Lung microvascular endothelial cell (primary cell): ENCODE results near the gene DMXL1. TPM values are rescaled to one million over a fixed set of nuclear protein-coding genes. Genes with fewer than 3 reads are reported as not detected.

Experiments used
- DNase-seq, 2 donors: peaks; one replicate each; pipeline versions ENCODE4 v3.0.0 to v3.0.0-alpha.2; 2010; ENCODE audit warnings: low read depth in 2 of 2
- total RNA-seq: library from RNA; depleted of rRNA; stranded (reverse); fragments of >200 nt; gene quantifications from 2 replicates; pipeline ENCODE4 v1.2.1, GENCODE V29; 2014

DMXL1 gene
- total RNA-seq, 1 donor from 2014 or later = 21.8 TPM

DNA sequence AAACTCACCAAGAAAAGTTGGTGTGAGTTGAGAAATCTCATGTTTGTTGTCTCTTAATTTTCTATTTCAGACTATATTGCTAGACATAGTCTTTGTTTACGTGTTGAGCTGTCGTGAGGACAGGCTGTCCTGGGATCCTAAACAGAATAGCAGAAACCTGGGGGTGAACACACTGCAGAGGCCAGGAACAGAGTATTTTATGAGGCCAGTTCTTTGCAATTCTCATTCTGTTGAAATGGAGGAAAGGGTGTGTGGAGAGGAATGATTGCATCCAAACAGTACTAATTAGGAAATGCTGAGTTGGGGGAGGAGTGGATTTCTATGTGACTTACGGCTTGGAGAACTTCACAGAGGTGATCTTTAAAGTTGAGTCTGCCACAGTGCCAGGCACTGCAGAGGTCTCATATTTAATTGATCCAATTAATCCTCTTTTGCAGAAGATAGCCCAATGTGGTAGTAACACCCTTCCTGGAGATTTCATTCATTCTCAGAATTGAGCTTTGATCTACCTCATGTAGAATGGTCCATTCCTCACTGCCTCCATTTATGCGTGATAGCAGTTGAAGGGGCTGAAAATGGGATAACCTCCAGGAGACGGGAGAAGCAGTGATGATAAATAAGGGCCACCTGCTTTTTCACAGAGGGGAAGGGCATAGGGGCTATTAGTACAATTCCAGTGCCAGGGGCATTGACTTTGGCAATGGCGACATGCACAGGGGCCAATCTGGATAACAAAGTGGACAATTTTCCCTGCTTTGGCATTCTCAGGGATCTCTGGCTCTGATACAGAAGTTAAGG, 200.3 kb downstream of the DMXL1 start:
- DNase-seq = no peak

DNA sequence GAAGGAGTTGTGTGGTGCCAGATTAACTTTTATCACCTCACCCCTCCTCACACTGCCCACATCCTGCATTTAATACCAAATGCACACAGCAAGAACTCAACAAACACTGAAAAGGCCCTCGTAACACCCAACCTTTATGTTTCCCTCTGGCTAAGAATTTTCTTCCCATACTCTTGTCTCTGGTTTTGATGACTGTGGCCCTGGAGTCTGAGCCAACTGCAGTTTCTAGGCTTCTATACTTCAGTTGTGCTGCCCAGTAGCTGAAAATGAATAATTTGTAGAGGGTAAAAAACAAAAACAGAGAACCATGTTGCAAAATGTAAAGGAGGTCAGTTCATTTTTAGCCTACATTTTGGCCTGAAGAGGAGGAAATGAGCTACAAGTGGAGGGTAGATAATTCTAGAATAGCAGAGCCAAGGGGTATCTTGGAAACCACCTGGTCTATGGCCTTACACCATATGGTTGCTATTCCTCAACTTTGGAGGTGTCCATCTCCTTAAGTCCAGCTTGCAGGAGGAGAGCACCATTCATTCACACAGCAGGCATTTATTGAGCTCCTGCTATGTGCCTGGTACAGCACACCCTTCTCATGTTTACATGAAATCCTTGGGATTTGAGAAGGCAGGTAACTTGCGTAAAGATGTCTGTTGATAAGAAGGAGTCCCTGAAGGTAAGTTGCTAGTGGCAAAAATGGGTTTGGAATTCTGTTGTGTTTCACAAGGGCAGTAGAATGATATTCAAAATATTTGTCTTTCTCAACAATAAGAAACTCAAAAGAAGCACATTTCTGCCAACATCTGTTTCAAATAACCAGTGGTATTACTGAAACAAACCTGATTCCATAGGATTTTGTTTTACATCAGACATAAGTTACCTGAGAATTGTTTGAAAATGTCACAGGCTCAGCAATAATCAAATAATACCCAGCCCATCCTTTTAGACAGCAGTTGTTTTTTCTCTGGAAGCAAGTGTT, 201.2 kb downstream of the DMXL1 start:
- no peak for DNase-seq

DNA sequence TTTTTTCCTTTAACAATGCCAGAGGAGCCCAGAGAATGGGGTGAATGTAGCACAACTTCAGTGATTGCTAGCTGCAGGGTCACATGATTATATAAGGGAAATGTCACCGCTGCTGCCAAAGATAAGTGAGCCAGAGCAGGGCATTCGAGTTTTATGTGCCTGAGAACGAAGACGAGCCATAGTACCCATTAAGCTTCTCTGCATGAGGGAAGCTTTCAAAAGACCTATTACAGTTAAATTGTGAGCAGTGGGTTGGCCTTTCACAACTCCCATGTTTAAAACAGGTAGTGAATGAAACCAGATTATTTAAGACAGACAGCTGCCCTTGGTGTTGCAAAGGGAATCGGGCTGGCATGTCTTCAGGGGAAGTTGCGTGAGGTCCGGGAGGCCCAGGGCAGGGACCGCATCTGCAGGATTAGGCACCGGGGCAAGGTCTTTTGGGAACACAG, 202.5 kb downstream of the DMXL1 start:
- DNase-seq = peak in 1 of 2 donors; percentile 56

DNA sequence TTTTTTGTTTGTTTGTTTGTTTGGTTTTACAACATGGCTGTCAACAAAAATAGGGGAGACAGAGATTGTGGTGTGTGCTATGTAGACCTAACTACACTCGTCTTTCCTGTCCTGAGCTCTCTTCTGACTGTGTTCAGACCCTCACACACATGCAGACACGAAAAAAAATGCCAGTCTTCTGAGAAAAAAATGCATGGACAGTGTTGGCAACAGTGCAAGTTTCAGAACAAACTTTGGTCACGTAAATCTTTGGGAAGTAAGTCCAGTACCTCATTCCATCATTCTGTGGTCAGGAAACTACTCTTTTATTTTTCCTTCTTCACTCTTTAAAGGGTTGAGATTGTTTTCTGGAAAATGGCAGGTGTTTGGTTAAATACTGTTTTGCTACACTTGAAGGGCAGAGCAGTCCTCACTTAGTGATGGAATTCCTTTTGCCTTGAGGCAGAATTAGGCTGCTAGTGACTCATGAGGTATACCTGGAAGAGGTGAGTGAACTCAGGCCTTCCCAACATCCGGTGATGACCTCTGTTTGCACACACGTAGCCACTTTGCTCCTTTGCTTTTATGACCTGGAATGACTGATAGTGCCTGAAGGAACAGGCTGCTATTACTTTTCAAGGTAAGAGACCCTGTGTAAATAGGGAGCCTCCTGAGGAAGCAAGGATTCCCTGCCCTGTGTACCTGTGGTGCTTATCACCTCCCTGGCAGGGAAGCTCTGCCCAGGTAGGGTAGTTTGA, 203.3 kb downstream of the DMXL1 start:
- no peak for DNase-seq

DNA sequence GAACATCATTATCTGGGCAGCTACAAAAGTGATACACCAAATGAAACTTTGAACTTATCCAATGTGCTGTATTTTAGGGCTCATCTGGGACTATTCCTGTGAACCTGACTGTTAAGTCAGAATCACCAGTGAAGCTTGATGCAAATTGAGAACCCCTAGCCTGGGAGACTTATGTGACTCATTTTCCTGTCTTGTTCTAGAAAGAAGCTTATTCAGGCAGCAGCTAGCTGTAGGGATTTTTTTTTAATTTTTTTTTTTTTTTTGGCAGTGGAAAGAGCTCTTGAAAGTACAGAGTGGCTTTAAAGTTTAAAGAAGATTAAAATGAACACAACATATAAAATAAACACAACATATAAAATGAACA, 203.9 kb downstream of the DMXL1 start:
- peak in 1 of 2 donors; percentile 86 for DNase-seq

DNA sequence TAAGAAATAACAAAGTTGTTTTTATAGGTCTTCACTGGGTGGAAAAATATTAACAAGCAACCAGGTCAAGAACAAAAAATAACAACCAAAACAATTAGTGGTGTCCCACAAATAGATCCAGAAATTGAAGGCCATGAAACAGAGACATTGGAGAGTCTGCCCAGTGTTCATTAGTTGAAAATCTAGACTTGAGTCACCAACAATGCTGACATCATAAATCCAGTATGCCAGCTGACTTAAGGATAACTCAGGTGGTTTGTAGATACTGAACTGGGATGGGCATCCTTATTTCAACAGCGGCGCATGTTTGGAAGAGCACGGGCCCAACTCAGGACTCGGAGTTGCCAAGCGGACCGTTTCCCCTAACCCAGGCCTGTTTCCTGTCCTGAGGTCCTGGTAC, 204.3 kb downstream of the DMXL1 start:
- DNase-seq = peak in 1 of 2 donors; percentile 42

DNA sequence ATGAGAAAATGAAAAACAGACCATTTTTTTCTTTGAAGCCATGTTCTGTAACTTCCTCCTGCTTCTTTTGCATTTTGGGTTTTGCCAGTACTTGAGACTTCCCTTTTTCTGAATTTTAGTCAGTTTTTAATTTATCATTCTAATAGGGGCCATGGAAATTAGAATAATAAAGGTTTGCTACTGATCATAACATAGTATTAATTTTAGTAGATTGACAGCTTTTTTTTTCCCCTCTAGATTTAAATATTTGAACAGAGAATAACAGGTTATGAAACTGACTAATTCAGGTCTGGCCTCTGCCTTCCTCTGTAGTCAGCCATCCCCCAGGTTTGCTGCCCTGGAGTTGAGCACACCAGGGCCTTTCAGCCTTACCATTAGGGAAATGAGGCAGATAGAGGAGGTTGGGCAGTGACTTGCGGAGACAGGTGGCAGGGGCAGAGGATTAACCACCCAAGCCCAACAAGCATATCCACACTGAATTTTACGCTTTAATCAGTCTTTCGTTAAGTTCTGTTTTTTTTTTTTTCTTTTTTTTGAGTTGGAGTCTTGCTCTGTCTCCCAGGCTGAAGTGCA, 204.8 kb downstream of the DMXL1 start:
- DNase-seq = no peak

DNA sequence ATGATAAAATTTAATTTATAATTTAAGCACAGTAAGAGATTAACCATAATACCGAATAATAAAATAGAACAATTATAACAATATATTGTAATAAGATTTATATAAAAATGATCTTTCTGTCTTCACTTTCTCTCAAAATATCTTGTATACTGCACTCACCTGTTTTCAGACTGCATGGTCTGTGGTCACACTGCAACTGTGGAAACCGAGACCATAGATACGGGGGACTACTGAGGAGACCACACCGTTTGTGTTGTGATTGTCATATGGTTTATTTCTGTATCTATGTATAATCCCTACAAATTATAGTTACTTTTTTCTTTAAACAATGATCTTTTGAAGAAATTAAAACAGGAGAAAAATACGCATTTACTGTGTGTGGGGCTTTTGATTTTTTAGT, 206.1 kb downstream of the DMXL1 start:
- DNase-seq = no peak

DNA sequence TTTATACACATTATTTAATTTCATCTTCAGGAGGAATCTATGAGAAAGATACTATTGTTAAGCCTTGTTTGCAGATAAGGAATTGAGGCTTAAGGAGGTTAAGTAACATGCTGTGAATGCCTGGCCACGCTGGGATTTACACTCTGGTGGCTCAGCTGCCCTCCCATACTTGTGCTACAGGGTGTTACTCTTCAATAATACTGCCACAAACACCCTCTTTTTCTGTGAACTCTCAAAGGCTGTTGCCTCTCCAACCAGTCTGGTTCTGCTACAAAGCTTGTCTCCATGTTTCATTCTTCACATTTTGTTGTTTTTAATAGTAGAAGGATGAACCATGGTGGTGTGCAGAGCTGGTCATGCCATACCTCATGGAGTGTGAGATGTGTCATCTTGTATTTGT, 208.2 kb downstream of the DMXL1 start:
- no peak for DNase-seq

DNA sequence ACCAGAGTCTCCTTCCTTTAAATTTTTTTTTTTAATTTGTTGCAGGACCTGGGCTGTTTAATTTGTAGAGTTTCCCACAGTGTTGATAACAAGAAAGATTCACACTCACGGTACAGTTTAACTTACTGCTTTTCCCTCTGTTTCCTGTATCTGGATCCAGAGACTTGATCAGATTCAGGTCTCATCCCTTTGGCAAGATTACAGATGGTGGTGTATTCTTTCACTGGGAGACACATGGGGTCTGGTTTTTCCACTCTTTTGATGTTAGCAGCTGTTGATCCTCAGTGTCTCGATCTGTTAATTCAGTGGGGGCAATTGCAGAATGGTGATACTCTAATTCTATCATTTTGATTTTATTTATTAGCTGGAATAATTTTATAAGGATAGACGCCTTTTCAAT, 209.5 kb downstream of the DMXL1 start:
- DNase-seq = no peak

DNA sequence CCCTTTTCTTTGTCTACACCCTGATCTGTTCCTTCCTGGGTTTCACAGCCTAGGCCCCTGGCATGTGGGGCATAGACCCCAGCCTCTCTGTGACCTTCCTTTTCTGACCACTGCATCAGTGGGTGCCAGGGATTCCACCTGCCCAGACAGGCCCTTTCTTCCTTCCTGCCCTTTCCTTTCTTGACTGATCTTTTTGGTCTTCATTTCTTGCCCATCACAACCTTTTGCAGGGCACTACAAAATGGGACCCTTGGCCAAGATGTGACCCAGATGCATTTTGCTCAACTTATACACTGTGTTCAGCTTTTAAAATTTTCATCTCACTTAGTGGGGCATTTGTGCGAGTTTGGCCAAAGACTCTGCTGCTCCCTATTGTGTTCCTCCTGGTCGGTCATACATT, 211.7 kb downstream of the DMXL1 start:
- no peak for DNase-seq

DNA sequence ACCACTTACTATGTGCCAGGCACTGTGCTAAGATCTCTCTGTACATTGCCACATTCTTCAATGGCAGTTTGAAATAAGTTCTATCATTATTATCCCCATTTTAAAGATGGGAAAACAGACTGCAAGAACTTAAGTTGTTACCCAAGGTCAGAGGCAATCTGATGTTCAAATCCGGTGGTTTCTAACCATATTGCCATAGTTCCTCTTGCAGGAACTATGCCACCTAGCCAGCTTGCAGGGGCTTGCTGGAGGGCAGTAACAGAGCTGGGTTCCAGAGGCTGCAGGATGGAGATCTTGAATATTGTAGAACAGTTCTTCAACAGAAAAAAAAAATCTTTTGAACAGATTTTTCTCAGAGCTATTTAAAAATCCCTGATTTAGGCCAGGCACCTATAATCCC, 213.1 kb downstream of the DMXL1 start:
- no peak for DNase-seq

DNA sequence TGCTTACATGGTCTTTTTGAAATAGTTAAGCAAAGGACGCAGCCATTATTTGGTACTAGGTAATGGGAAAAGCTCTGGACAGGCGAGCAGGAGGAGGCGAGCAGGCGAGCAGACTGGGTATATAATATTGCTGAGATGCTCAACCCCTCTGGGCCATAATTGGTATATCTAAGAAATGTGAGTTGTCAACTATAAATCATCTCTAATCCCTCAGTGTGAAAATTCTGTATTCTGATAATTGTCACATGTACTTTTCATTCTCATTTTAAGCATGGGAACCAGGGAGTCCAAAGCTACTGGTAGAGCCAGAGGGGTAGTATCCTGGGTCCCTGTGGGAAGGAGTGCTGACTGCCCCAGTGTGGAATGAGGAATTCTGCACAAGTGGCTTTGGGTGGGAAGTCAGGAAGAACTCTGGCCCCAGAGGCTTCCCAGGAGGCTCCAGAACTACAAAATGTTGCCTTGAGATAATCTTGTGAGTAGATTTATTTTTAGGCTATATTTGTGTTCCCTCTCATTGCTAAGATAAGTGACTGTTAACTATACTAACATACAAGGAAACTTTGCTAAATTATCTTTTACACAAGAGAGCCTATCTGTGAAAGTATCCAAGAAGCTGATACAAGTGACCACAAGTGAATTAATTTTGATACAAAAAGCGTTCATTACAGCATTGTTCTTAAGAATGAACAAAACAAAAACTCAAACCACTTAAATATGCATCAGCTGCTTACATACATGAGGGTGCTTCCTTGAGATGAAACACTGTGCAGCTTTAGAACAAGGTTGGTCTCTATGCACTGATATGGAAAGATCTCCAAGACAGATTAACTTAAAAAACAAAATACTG, 214.4 kb downstream of the DMXL1 start:
- no peak for DNase-seq

DNA sequence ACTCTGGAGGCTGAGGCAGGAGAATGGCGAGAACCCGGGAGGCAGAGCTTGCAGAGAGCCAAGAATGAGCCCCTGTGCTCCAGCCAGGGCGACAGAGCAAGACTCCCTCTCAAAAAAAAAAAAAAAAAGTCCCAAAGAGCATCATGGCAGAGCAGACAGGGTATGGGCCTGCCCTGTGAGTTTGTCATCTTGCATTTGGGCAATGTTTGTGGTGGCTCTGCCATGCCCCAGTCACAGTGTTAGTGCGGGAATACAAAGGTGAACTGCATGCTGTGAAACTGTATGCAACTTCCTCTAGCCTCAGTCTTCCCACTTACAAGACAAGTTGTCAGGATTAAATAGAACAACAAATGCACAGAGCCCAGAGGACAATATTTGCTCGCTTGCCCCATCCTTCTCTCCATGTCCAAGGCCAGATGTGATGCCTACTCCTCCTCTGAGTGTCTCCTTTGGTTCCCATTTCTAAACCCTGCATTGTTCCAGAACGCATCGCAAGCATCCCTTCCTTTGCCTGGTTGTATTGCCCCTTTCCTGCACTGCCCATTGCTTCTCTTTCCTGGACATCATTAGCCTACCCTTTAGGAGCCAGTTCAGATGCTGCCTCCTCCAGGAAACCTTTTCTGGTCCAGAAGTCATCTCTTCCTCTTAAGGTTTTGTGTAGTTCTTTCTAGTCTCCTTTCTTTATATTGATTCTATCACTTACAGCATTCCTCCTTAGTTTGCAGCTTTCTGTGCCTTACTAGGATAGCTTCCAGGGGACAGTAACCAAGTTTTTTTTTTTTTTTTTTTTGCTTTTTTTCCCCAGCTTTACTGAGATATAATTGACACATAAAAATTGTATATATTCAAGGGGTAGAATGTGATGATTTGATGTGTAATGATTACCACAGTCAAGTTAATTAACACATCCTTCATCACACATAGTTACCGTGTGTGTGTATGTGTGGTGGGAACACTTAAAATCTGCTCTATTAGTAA, 215.9 kb downstream of the DMXL1 start:
- DNase-seq = no peak

DNA sequence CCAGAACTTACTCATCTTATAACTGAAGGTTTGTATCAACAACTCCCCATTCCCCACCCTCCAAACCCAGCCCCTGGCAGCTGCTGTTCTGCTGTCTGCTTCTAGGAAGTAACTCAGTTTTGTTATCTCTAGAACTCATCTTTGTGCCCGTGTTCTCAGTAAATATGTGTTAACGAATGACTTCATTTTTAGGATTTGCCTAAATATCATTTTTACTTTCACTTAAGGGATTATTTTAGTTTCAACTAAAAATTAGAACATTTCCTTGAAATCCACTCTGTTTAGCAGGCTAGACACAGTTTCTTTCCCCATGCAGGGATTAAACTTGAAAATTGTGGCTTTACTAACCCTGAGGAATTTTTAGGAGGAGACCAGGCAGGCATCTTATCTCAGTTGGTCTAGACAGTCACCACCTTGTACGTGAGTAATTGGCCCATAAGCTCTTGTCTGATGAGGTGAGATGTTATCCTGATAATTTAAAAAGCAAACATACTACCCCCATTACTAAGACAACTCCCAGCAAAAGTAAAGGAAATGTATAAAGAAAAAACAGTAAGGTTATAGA, 216.7 kb downstream of the DMXL1 start:
- peak in 1 of 2 donors; percentile 25 for DNase-seq

DNA sequence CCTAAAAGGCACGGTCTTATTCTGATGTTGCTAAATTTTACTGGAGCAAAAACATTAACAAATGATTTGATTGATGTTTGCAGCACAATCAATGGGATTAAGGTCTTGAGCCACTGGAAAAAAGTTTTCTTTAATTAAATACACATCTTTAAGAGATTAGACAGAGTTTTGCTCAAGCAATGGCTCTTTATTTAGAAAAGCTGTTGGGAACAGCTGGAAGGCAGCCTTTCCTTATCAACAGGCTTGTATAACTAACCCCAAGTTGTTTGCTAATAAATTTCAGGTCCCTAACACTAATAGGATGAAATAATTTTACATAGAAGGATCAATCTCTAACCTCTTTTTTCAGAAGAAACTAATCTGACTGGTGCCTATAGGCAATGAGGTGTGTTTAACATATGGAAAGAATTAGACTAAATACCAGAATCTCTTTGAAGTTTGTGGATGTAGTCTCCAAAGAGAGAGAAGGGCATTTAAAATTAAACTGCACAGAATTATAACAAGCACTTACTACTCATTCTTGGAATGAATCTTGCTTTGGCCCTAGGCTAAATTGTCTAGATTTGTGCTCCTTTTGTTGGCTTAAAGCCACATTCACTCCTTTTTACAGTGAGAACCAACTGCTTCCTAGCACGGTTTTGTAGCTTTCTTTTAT, 217.6 kb downstream of the DMXL1 start:
- no peak for DNase-seq

DNA sequence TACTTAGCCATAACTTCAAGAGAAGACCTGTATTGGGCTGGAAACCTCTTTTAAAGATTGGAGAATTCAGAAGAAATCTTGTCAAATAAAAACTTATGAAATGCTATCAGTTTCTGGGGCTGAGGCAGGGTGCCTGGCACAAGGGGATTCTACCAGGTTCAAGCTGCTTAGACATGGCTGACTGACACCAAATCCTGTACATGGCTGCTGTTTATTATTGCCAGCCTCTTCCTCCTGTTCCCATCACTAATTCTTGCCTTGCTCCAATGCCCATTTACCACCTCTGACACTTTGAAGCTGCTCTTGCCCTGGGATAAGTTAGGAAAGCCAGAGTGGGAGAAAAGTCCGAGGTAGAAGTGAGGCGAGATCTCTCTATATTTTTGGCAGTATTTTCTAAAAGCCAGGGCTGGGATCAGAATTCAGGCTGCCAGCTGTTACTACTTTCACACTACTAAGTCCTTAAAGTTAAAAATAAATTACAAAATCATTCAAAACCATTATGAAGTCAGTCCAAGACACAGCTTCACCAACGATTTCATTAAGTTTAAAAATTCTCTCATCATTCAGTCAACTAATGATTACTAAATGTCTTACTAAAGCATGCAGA, 218.7 kb downstream of the DMXL1 start:
- no peak for DNase-seq

DNA sequence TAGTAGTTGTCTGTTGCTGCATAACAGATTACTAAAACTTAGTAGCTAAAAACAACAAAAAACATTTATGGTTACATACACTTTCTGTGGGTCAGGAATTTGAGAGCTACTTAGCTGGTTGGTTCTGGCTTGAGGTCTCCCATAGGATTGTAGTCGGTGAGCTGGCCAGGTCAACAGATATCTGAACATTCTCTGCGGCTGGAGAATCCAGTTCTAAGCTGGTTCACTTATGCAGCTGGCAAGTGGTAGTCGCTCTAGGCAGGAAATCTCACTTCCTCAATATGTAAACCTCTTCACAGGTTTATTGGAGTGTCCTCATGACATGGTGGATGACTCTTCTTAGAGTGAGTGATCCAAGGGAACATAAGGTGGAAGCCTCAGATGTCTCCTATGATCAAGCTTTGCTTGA, 219.3 kb downstream of the DMXL1 start:
- DNase-seq = peak in 1 of 2 donors; percentile 44
